ENCODE data around the gene CD52.

GRCh38 chr1:26281971-26282370 is 35.8 kb upstream of the CD52 start:
- TF ChIP-seq ZNF623 (tag by site-specific recombination; IDR thresholded peaks at IDR 0.05) (no peak), REST (tag by site-specific recombination; IDR thresholded peaks at IDR 0.05) (no peak), YY1 (tag by site-specific recombination; IDR thresholded peaks at IDR 0.05) (no peak), CTCF (tag by site-specific recombination; IDR thresholded peaks at IDR 0.05) (no peak), KLF10 (tag by site-specific recombination; IDR thresholded peaks at IDR 0.05) (peak; percentile 66), ZNF624 (tag by site-specific recombination; IDR thresholded peaks at IDR 0.05) (no peak), ZNF274 (IDR thresholded peaks at IDR 0.05; ENCODE audit: low read length) (no peak), ZNF274 (tag by site-specific recombination; IDR thresholded peaks at IDR 0.05; ENCODE audit: borderline replicate concordance) (no peak)

Data from HEK293 (cell line).